ENCODE measurements around the gene MIR17HG.

The MIR17HG gene

DNA sequence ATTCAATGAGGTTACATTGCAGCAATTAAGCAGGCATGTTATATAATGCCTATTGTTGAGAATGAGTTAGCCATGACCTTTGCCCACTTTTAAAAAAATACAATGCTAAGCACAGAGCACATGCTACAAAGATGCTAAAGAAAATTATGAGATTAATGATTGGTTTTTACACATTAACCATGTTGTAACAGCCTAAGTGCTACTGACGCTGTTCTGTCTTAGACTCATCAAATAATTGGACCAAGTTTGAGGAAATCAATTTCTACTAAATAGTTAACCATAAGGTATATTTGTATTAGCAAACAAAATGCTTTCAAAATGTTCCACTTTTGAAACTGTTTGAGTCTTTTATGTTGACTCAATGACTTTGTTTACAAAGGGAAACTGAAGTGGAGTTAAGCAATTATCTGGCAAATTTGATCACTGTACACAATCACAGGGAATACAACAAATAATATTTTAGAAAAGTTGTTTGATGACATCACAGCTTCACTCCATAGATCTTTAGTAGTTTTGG, 14.3 kb downstream of the MIR17HG start:
- H3K9ac ChIP-seq (ENCODE audit: low read depth in 1 of 2, low read length in 2 of 2): no peak overlapping the region
- no peak overlapping the region for H3K27ac ChIP-seq (ENCODE audit: low read depth in 2 of 2, low read length in 2 of 2)
- H3K27me3 ChIP-seq (ENCODE audit: control insufficient read depth in 2 of 2, insufficient read depth in 2 of 2, low read length in 2 of 2): no peaks in the 10 kb centered on the region
- no peaks in the 10 kb centered on the region for H3K4me1 ChIP-seq (ENCODE audit: control insufficient read depth in 2 of 2, insufficient read depth in 2 of 2, low read length in 2 of 2)
- H3K36me3 ChIP-seq (ENCODE audit: control insufficient read depth in 2 of 2, insufficient read depth in 2 of 2, low read length in 2 of 2): peaks cover 0 to 5% of the 10 kb centered on the region in 2 donors
- no peaks in the 10 kb centered on the region for H3K9me3 ChIP-seq (ENCODE audit: control insufficient read depth in 2 of 2, low read length in 2 of 2)
- H3K4me3 ChIP-seq (ENCODE audit: low read length in 2 of 2): no peak overlapping the region

DNA sequence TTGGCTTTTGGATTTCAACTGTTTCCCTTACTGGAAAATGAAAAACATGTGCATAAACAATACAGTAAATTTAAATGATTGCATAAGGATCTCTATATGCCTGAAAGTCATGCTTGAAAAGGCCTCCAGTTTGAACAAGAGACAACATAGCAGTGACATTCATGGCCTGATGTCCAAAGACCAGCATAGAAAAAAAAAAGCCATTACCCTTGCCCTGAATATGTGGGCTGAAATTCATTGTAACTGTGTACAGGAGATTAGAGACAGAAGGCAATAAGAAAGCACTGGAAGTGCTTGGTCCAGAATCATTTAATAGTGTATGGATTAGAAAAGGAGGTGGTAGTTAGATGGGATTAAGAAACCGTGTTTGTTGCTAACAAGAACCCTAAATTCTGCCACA, 15.4 kb downstream of the MIR17HG start:
- Histone ChIP-seq H3K9me3 (ENCODE audit: control insufficient read depth in 2 of 2, low read length in 2 of 2) (no peaks in the 10 kb centered on the region), H3K36me3 (ENCODE audit: control insufficient read depth in 2 of 2, insufficient read depth in 2 of 2, low read length in 2 of 2) (no peaks in the 10 kb centered on the region), H3K9ac (ENCODE audit: low read depth in 1 of 2, low read length in 2 of 2) (no peak overlapping the region), H3K4me3 (ENCODE audit: low read length in 2 of 2) (no peak overlapping the region), H3K4me1 (ENCODE audit: control insufficient read depth in 2 of 2, insufficient read depth in 2 of 2, low read length in 2 of 2) (no peaks in the 10 kb centered on the region), H3K27me3 (ENCODE audit: control insufficient read depth in 2 of 2, insufficient read depth in 2 of 2, low read length in 2 of 2) (no peaks in the 10 kb centered on the region), H3K27ac (ENCODE audit: low read depth in 2 of 2, low read length in 2 of 2) (no peak overlapping the region)

DNA sequence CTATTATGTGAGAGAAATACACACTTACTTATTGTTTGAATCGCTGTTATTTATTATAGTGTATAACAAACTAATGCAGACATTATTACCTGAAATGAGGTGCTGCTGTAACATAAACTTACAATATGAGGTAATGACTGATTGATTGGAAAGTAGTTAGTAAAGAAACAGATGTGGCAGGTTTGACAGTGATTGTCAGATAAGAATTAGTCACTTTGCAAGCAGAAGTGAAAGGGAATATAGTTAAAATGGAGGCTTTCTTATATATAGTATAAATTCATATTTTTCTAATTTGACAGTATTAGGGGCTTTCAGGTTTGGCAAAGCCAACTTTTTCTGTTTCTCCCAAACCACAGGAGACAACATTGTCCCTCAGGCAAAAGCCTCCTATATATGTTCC, 20.6 kb downstream of the MIR17HG start:
- no peaks in the 10 kb centered on the region for H3K36me3 ChIP-seq (ENCODE audit: control insufficient read depth in 2 of 2, insufficient read depth in 2 of 2, low read length in 2 of 2)
- H3K4me1 ChIP-seq (ENCODE audit: control insufficient read depth in 2 of 2, insufficient read depth in 2 of 2, low read length in 2 of 2): no peaks in the 10 kb centered on the region
- no peaks in the 10 kb centered on the region for H3K27me3 ChIP-seq (ENCODE audit: control insufficient read depth in 2 of 2, insufficient read depth in 2 of 2, low read length in 2 of 2)
- H3K9me3 ChIP-seq (ENCODE audit: control insufficient read depth in 2 of 2, low read length in 2 of 2): no peaks in the 10 kb centered on the region
- no peak overlapping the region for H3K27ac ChIP-seq (ENCODE audit: low read depth in 2 of 2, low read length in 2 of 2)
- no peak overlapping the region for H3K9ac ChIP-seq (ENCODE audit: low read depth in 1 of 2, low read length in 2 of 2)
- H3K4me3 ChIP-seq (ENCODE audit: low read length in 2 of 2): no peak overlapping the region

DNA sequence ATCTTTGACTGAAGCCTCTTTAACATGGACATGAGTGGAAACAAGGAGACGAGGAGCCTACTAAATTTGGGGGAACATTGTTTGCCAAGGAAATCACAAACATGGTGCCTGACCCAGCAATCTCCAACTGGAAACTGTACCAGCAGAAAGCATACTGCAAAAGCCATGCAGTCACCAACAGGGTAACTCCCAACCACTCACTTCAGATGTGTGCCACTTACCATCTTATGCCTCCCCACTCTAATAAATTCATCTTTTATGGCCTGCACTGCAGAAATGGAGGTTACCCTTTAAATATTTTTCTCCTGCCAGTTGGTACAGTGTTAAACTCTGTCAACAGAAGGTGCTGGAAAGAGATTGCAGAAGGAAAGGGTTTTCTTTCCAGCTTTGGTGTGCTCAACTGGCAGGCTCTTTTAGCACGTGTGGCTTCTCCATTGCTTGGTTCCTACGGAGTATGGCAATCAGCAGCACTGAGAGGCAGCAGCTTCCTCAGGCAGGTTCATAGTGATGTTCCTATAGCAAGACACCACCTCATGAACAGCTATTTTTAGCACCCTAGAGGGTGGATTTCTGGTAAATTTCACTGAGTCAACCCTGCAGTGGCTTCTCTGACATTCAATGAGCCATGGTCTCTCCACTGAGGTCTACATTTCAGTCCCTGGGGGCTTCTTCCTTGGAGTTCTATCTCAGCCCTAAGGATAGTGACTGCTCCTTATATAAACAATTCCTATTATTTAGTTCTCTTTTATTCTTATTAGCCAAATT, 21.4 kb downstream of the MIR17HG start:
- no peak overlapping the region for H3K4me3 ChIP-seq (ENCODE audit: low read length in 2 of 2)
- H3K36me3 ChIP-seq (ENCODE audit: control insufficient read depth in 2 of 2, insufficient read depth in 2 of 2, low read length in 2 of 2): no peaks in the 10 kb centered on the region
- no peaks in the 10 kb centered on the region for H3K9me3 ChIP-seq (ENCODE audit: control insufficient read depth in 2 of 2, low read length in 2 of 2)
- H3K27ac ChIP-seq (ENCODE audit: low read depth in 2 of 2, low read length in 2 of 2): no peak overlapping the region
- H3K27me3 ChIP-seq (ENCODE audit: control insufficient read depth in 2 of 2, insufficient read depth in 2 of 2, low read length in 2 of 2): peaks cover 0 to 3% of the 10 kb centered on the region in 2 donors
- H3K9ac ChIP-seq (ENCODE audit: low read depth in 1 of 2, low read length in 2 of 2): no peak overlapping the region
- H3K4me1 ChIP-seq (ENCODE audit: control insufficient read depth in 2 of 2, insufficient read depth in 2 of 2, low read length in 2 of 2): no peaks in the 10 kb centered on the region

DNA sequence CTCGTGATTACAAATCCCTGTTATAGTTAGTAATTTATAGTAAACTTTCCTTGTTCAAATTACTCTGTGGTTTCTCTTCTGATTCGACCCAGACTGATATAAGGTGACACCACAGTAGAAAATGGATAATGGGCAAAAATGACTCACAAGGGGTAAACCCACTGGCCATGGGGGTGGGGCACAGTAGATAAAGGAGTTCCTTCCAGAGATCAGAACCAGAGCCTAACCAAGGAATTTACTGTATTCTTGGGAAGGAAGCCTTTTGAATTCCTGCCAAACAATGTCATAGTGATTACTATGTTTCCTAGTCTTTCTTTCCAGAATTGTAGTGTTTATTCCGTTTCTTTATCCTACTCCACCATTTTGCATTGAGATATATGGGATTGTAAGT, 21.9 kb downstream of the MIR17HG start:
- H3K9me3 ChIP-seq (ENCODE audit: control insufficient read depth in 2 of 2, low read length in 2 of 2): no peaks in the 10 kb centered on the region
- H3K9ac ChIP-seq (ENCODE audit: low read depth in 1 of 2, low read length in 2 of 2): no peak overlapping the region

DNA sequence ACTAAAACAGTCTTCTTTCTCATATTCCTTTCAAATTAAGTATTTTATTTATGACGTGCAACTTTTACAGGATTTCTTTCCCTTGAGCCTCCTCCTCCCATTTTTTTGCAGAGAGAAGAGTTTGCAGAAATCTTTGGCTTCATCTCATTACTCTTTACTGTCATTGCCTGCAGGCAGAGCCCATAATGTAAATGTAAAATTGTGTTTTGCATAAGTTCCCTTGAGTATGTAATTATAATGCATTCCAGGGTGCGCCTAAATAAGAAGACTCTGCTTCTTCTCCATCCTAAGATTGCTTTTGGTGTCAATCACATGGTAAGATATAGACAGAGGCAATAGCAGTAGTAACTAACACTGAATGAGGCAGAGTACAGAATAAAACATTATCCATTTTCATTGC, 23.0 kb downstream of the MIR17HG start:
- Histone ChIP-seq H3K4me3 (ENCODE audit: low read length in 2 of 2) (no peak overlapping the region), H3K27ac (ENCODE audit: low read depth in 2 of 2, low read length in 2 of 2) (no peak overlapping the region), H3K36me3 (ENCODE audit: control insufficient read depth in 2 of 2, insufficient read depth in 2 of 2, low read length in 2 of 2) (no peaks in the 10 kb centered on the region), H3K27me3 (ENCODE audit: control insufficient read depth in 2 of 2, insufficient read depth in 2 of 2, low read length in 2 of 2) (peaks cover 0 to 4% of the 10 kb centered on the region in 2 donors), H3K9ac (ENCODE audit: low read depth in 1 of 2, low read length in 2 of 2) (no peak overlapping the region), H3K4me1 (ENCODE audit: control insufficient read depth in 2 of 2, insufficient read depth in 2 of 2, low read length in 2 of 2) (no peaks in the 10 kb centered on the region), H3K9me3 (ENCODE audit: control insufficient read depth in 2 of 2, low read length in 2 of 2) (no peaks in the 10 kb centered on the region)

More for the DNA sequence above, 21.9 kb downstream of the MIR17HG start:
- Histone ChIP-seq H3K27ac (ENCODE audit: low read depth in 2 of 2, low read length in 2 of 2) (no peak overlapping the region), H3K27me3 (ENCODE audit: control insufficient read depth in 2 of 2, insufficient read depth in 2 of 2, low read length in 2 of 2) (peaks cover 0 to 4% of the 10 kb centered on the region in 2 donors), H3K36me3 (ENCODE audit: control insufficient read depth in 2 of 2, insufficient read depth in 2 of 2, low read length in 2 of 2) (no peaks in the 10 kb centered on the region), H3K4me3 (ENCODE audit: low read length in 2 of 2) (no peak overlapping the region), H3K4me1 (ENCODE audit: control insufficient read depth in 2 of 2, insufficient read depth in 2 of 2, low read length in 2 of 2) (no peaks in the 10 kb centered on the region)

DNA sequence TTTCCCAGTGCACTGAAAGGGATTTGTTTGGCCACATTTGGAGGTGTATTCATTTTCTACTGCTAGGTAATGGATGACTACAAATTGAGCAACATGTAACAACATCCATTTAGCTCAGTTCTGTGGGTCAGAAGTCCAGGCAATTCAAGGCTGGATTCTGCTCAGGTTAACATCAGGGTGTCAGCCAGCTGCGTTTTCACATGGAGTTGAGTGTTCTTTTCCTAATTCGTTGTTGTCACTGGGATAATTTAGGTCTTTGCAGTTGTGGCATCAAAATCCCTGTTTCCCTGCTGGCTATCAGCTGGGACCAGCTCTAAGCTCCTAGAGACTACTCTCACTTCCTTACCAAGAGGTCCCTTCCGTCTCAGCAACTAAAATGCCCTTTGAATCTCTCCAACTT, 25.4 kb downstream of the MIR17HG start:
- Histone ChIP-seq H3K9me3 (ENCODE audit: control insufficient read depth in 2 of 2, low read length in 2 of 2) (no peaks in the 10 kb centered on the region), H3K27ac (ENCODE audit: low read depth in 2 of 2, low read length in 2 of 2) (no peak overlapping the region), H3K27me3 (ENCODE audit: control insufficient read depth in 2 of 2, insufficient read depth in 2 of 2, low read length in 2 of 2) (peaks cover 0 to 4% of the 10 kb centered on the region in 2 donors), H3K9ac (ENCODE audit: low read depth in 1 of 2, low read length in 2 of 2) (no peak overlapping the region), H3K36me3 (ENCODE audit: control insufficient read depth in 2 of 2, insufficient read depth in 2 of 2, low read length in 2 of 2) (no peaks in the 10 kb centered on the region), H3K4me1 (ENCODE audit: control insufficient read depth in 2 of 2, insufficient read depth in 2 of 2, low read length in 2 of 2) (no peaks in the 10 kb centered on the region), H3K4me3 (ENCODE audit: low read length in 2 of 2) (no peak overlapping the region)

DNA sequence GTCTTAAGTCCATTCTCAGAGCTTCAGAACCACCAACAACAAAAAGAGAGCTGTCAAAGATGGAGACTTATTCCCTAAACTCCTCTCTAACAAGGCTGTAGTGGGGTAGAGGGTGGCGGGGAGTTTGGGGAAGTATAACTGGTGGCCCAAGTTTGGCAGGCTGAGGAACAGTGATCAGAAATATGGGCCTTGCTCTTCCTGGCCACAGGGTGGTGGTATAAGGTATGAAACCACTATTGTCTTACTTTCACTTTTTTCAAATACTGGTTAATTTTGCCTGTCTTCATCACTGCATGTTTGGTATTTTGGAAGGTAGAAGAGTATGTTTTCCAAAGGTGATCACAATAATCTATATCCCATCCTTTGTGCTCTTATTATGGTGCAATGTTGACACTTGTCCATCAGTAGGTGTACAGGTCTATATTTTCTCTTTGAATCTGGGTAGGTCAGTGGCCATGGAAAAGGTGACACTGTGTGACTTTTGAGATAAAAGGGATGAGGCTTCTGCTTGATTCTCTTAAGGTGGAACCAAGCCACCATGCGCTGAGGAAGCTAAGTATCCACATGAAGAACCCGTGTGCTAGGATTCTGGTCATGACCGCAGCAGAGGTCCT, 27.7 kb downstream of the MIR17HG start:
- Histone ChIP-seq H3K27ac (ENCODE audit: low read depth in 2 of 2, low read length in 2 of 2) (no peak overlapping the region), H3K4me1 (ENCODE audit: control insufficient read depth in 2 of 2, insufficient read depth in 2 of 2, low read length in 2 of 2) (no peaks in the 10 kb centered on the region), H3K9ac (ENCODE audit: low read depth in 1 of 2, low read length in 2 of 2) (no peak overlapping the region), H3K4me3 (ENCODE audit: low read length in 2 of 2) (no peak overlapping the region), H3K27me3 (ENCODE audit: control insufficient read depth in 2 of 2, insufficient read depth in 2 of 2, low read length in 2 of 2) (peaks cover 0 to 4% of the 10 kb centered on the region in 2 donors), H3K36me3 (ENCODE audit: control insufficient read depth in 2 of 2, insufficient read depth in 2 of 2, low read length in 2 of 2) (no peaks in the 10 kb centered on the region), H3K9me3 (ENCODE audit: control insufficient read depth in 2 of 2, low read length in 2 of 2) (no peaks in the 10 kb centered on the region)

DNA sequence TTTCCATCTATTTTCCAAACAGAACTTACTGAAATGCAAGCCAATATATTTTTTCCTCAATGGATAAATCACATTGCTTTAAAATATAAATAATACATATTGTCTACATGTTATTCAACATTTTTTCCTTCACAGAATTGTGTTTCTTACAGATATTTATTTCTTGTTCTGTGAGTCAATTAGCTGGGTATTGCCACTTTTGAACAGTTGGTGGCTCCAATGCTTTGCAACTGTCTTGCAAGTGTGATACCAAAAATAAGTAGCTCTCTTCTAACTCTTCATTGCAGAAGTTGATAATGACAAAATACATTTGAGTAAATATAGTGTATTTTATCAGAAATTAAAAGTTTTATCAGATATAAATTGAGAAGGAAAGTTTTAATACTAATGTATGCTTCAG, 33.9 kb downstream of the MIR17HG start:
- no peak overlapping the region for H3K4me3 ChIP-seq (ENCODE audit: low read length in 2 of 2)
- H3K9me3 ChIP-seq (ENCODE audit: control insufficient read depth in 2 of 2, low read length in 2 of 2): no peaks in the 10 kb centered on the region
- H3K27ac ChIP-seq (ENCODE audit: low read depth in 2 of 2, low read length in 2 of 2): no peak overlapping the region
- H3K27me3 ChIP-seq (ENCODE audit: control insufficient read depth in 2 of 2, insufficient read depth in 2 of 2, low read length in 2 of 2): no peaks in the 10 kb centered on the region
- no peaks in the 10 kb centered on the region for H3K4me1 ChIP-seq (ENCODE audit: control insufficient read depth in 2 of 2, insufficient read depth in 2 of 2, low read length in 2 of 2)
- H3K36me3 ChIP-seq (ENCODE audit: control insufficient read depth in 2 of 2, insufficient read depth in 2 of 2, low read length in 2 of 2): no peaks in the 10 kb centered on the region
- no peak overlapping the region for H3K9ac ChIP-seq (ENCODE audit: low read depth in 1 of 2, low read length in 2 of 2)

DNA sequence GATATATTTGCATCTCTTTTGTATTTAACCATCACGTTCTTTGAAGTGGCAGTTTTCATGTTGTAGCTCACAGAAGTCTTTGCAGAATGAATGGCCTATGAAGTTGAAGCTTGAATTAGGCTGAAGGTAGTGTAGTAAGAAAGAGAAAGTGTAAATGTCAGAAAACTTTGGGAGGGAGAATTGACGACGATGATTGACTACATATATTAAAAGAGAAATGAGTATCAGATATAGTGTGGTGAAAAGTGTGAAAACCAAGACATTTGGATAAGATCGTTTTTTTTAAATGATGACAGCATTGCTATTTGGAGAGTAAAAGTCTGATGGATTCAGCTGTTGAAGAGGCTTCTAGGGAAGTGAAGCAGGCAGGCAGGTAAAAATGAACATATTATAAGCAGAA, 36.3 kb downstream of the MIR17HG start:
- Histone ChIP-seq H3K27ac (ENCODE audit: low read depth in 2 of 2, low read length in 2 of 2) (no peak overlapping the region), H3K9me3 (ENCODE audit: control insufficient read depth in 2 of 2, low read length in 2 of 2) (no peaks in the 10 kb centered on the region), H3K9ac (ENCODE audit: low read depth in 1 of 2, low read length in 2 of 2) (no peak overlapping the region), H3K36me3 (ENCODE audit: control insufficient read depth in 2 of 2, insufficient read depth in 2 of 2, low read length in 2 of 2) (no peaks in the 10 kb centered on the region), H3K27me3 (ENCODE audit: control insufficient read depth in 2 of 2, insufficient read depth in 2 of 2, low read length in 2 of 2) (no peaks in the 10 kb centered on the region), H3K4me3 (ENCODE audit: low read length in 2 of 2) (no peak overlapping the region), H3K4me1 (ENCODE audit: control insufficient read depth in 2 of 2, insufficient read depth in 2 of 2, low read length in 2 of 2) (no peaks in the 10 kb centered on the region)
